Hematopoietic multipotent progenitor cell (in vitro differentiated cells): Measurements from ENCODE around the gene AACS. TPM values are rescaled to one million over a fixed set of nuclear protein-coding genes. Genes with fewer than 3 reads are reported as not detected.
"Not testable (repeated sequence)": the region's sequence is repeated elsewhere in the genome, so short reads cannot be mapped to it uniquely, and the experiment has no call there.

Experiments used
- DNase-seq, 3 donors: peaks; one replicate each; pipeline ENCODE4 v3.0.0-alpha.2; 2011 to 2015; ENCODE audit warnings: low read depth in 2 of 3, low spot score in 2 of 3
- total RNA-seq: library from RNA; depleted of rRNA; stranded (reverse); fragments of >200 nt; gene quantifications from one replicate; pipeline ENCODE4 v1.2.3, GENCODE V29; 2012

AACS gene
- total RNA-seq, 1 donor = 16.7 TPM

DNA sequence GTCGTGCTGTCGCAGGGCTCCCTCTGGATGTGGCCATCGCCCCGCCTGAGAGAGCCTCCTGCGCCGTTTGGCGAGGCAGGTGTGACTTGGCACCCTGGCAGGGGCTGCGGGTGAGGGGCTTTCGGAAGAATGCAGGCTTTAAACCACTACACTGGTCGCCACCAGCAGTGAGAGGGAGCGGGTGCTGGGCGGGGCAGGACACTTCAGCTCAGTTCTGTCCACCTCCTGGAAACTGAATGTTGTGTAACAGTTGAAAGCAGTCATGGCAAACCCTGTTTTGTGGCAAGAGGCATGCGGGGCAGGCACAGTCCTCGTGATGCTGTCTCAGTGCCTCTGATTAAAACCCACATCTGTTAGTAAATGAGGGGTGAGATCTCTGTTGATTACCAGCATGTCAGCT is 55.9 kb downstream of the AACS start:
- no peak for DNase-seq

DNA sequence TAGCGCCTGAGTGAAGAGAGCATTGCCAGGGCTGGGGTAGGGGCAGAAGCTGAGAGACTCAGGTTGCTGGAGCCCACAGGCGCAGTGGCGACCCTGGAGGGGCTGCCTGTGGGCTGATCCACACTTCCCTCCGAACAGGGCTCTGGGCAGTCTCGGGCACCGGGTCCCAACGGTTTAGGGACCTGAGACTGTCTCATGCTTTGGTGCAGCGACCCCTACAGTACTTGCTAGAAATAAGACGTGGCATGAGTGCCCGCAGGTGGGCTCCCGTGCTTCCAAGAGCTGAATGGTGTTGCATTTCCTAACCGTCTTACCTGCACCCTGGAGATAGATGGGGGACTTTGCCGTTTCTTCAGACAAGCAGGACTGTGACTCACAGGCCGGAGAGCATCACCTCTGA is 57.4 kb downstream of the AACS start:
- no peak for DNase-seq

DNA sequence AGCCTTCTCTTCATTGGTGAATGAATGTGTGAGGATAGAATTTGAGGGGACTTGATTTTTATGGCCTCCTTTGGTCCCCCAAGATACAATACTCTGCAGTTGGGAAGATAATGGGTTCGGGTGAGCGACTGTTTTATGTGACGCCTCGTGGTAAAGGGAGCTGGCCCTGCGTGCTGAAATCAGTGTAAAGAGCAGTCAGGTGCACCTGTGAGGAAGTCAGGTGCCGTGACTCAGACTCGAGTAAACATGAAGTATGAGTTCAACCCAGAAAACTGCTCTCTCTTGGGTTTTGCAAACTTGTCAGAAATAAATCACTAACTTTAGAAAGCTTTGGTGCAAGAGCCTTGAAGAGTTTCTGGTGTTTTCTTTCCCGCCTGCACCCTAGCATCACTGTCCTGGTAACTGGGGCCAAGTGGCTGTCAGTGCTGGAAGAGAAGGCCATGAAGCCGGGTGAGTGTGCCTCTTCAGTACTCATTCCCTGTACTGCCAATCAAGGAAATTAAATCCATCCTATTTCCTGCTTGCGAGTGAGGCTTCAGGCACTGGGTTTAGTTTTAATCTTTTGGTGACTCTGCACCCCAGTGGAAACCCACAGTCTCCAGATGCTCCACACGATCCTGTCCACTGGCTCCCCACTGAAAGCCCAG is 59.2 kb downstream of the AACS start:
- DNase-seq = no peak

DNA sequence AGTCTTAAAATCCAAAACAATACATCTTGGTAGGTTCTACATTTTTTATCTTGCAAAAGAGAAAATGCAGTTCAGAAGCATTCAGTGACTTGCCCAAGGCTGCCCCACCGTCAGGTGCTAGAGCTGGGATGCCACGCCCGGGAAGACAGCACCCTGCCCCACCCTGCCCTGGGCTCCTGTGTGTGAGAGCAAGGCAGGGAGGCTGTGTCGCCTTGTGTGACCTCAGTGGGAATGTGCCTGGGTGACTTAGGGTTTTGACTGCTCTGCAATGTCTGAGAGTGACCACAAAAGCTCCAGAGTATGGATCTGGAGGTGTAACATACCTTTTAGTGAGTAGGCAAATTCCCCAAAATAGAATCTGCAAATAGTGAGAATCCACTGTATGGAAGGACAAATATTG is 60.0 kb downstream of the AACS start:
- DNase-seq = no peak

DNA sequence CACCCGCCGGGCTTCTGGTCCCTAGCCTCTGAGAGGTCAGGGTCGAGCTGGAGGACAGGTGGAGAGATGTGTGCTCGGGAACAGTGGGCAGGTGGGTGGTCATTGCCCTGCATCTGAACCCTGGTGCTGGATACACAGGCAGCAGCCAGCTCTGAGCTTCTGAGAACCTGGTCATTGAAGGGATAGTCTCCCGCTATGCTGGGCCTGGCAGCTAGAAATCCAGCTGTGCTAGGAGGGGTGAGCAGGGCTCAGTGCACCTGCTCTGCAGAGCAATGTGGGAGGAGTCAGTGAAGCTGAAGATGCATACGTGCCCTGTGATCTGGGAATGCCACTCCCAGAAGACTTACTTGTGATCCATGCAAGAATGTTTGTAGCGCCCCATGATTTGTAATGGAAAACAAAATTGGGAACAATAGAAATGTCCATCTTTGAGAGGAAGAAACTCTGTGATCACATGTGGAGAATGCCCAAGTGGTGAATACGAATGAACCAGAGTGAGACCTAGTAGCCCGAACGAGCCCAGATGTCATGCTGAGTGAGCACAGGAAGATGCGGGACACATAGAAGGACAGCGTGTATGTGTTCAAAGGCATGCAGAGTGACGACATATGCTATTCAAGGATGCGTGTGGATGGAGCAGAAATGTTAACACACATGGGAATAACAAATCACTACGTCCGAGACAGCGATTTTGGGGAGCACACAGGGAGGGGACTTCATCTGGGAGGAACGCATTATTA is 63.4 kb downstream of the AACS start:
- DNase-seq = no peak

DNA sequence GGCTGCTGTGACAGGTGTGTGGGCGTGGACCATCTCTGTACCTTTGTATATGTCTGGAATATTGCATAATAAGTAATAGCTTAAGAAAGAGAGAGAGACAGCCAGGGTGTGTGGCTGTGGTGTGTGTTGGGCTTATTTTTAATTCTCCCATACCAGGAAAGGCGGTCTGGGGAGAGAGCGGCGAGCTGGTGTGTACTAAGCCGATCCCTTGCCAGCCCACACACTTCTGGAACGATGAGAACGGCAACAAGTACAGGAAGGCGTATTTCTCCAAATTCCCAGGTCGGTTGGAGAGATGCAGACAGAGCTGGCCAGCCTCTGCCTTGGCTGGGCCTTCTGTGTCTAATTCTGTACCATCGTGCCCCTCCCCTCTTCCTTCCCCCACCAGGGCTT is 63.9 kb downstream of the AACS start:
- no peak for DNase-seq

DNA sequence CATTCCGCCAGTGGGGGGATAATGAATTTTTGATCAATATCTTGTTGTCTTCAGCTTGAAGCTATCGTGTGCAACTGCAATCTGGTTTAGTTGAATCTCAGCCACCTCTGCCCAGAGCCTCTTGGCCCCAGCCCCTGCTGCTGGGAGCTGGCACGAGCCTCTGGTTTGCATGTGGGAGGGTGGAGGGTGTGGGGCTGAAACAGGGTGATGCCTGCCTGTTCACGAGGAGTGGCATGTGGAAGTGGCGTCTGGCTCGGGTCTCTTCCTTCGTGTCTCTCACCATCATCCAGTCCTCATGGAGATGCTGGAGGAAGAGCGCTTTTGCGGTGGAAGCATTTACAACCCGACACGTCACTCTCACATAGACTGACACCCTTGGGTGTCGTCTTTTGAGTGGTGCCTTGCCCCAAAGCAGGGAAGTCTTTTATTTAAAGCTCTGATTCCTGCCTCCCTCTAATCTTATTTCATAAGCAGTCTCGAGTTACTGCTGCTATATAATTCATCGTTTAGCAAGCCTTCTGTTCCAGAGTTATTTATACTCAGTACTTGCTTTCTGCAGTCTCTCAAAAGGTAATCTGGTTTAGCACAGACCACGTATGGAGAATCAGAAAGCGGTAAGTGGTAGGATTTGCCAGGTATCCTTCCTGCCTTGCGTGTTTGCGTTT is 64.5 kb downstream of the AACS start:
- DNase-seq = no peak

DNA sequence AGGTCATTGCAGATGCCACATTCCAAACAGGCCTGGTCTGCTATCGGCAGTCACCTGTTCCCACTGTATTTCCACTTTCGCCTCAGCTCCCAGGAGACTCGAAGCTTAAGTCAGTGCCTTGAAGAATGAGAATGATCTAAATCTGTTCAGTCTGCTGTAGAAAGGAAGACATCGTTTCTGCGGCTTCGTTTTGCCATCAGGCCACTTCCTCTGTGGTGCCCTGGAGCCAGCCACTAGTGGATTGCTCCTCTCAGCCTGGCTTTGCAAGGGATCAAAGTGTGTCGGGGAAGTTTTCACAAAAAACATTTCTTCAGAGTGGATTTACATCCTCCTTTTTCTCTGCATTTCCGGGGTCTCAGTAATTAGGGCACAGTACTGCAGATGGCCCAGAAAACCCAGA is 66.7 kb downstream of the AACS start:
- no peak for DNase-seq

DNA sequence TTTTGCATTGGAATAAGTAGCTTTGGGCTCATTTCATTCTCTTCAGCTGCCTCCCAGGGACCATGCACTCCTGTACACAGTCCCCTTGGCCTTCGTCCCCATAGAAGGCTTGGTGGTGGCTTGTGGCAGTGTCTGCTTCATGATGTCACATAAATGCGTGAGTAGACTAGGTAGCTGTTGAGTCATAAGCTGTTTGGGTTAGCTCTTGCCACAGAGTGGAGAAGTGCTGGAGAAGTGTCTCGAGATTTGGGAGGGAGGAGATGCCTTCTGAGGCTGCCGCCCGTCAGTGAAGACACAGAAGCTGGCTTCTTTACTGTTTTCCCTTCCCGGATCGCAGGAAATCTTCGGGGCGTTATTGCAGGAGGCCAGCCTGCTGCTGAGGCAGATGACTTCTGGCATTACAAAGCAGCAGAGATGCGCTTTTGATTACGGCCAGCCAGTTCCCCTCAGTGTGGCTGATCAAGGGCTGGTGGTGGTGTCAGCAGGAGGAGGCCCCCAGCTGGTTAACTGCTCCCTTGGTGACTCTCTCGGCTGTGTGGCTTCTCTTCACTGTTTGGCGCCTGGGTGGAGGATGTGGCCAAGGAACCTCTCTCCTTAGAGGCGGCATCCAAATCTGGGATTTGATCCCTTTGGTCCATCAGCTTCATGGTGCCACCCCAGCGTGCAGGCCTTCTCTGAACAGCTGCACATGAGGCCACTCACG is 67.6 kb downstream of the AACS start:
- DNase-seq = no peak

DNA sequence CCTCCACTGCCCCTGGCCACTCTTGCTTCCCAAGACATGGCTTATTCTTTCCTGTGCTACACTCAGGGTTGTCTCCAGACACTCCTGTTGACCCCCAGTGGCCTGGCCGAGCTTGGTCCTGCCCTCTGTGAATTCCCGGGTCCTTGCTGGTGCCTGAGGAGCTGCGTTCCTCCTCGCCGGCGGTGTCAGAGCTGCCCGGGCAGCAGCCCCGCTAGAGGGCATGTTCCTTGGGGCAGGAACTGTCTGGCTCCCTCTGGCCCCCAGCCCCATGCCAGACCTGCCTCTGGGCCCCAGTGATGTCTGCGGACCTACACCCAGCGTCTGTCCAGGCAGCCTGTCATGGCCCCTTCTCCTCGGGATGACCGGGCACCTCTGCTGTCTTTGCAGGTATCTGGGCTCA is 68.4 kb downstream of the AACS start:
- no peak for DNase-seq

DNA sequence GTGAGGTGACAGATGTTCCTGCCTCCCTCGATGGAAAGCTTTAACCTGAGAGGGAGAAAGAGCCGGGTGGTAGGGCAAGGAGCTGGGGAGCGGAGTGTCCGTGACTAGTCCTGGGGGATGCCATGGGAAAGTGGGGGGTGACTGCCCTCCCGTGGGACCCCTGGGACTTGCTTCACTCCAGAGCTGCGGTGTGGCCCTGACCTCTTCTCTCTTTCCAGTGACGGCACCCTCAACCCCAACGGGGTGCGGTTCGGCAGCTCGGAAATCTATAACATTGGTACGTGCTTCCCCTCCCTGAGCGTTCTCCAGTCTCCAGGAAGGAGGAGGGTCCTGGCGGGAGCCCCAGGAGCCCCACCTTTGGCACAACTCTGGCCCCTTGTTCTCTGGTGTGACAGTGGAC is 69.3 kb downstream of the AACS start:
- no peak for DNase-seq

DNA sequence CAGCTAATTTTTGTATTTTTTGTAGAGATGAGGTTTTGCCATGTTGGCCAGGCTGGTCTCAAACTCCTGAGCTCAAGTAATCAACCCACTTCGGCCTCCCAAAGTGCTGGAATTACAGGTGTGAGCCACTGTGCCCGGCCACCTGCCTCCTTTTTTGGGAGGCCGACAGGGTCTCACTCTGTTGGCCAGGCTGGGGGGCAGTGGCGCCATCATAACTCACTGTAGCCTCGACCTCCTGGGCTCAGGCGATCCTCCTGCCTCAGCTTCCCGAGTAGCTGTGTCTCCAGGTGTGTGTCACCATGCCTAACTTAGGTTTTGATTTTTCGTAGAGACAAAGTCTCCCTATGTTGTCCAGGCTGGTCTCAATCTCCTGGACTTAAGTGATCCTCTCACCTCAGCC is 70.7 kb downstream of the AACS start:
- no peak for DNase-seq

DNA sequence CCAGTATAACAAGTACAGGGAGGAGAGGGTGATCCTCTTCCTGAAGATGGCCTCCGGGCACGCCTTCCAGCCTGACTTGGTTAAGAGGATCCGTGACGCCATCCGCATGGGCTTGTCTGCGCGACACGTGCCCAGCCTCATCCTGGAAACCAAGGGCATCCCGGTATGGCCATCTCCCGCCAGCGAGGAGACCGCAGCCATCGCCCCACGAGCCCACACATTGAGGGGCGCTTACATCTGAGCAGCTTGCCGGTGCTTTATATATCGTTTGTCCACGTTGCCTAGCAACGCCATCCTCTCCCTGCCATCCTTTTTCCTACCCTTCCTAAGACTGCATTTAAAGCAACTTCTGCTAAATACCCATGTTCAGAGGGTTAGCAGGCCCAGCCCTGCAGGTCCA is 71.5 kb downstream of the AACS start:
- no peak for DNase-seq

DNA sequence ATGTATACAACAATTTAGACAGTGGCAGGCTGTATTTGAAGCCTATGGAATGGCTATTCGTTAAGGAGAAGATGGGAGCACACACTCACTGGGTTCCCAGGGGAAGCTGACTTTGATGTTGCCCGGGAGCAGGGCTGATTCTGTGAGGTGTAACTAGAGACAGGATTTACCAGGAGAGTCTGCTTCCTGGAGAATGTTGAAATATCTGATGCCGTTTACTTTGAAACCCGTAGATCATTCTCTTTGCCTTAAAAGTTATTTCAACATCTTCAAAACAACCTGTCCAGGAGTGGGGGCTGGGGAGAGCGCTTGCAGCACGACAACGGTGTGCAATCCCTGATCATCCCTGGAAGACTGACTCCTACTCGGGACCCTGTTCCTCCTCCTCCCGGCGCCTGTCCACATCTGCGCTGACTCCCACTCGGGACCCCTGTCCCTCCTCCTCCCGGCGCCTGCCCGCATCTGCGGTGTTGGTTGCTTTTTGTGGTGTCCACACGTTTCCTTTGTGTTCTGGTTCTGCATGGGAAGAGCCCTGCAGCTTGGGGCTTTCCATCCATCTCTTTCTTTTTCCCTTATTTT is 72.6 kb downstream of the AACS start:
- no peak for DNase-seq

DNA sequence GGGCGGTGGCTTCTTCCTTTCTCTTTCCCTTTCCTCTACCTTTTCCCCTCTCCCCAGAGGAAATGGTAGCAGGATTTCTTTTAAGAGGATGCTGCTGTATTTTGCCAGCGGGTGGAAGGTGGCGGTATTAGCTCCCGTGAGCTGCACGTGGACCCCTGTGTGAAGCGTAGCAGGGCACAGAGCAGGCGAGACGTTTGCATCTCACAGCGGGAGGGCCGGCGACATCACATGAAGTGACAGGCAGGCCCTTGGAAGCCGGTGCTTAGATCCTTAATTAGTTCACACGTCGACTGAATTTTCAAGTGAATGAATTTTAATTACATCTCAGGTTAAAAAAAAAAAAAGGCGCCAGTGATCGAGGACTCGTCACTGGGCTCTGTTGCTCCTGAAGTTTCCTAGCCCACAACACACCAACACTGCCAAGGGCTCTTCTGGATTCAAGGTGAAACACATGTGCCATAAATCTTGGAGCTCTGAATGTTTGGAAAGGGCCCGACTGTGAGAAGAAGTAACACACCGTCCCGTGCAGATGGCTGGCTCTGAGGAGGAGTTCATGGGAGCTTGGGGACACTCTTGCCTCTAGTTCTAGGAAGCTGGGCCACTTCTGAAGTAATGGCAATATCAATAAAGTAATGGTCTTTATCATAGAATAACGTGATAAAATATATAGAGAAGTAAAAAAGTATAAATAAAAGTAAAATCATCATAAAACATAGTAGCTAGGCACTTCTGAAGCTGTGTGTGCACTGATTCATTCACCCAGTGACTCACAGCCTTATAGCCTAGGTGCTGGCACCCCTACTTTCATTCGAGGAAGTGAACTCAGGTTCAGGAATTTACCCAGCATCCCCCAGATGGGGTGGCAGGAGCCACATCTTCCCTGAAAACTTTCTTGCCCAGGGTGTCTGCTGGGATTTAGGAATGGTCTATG is 75.3 kb downstream of the AACS start:
- no peak for DNase-seq

DNA sequence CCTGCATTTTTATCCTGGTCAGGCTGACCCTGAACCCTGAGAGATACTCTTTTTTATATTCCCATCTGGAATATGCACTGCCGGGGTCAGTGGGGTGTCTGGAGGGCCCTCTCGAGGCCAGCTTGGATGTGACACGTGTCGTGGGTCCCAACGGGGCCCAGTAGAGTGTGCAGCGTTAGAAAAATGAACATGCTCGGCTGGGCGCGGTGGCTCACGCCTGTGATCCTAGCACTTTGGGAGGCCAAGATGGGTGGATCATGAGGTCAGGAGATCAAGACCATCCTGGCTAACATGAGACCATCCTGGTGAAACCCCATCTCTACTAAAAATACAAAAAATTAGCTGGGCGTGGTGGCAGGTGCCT is 76.0 kb downstream of the AACS start:
- not testable (repeated sequence) for DNase-seq

DNA sequence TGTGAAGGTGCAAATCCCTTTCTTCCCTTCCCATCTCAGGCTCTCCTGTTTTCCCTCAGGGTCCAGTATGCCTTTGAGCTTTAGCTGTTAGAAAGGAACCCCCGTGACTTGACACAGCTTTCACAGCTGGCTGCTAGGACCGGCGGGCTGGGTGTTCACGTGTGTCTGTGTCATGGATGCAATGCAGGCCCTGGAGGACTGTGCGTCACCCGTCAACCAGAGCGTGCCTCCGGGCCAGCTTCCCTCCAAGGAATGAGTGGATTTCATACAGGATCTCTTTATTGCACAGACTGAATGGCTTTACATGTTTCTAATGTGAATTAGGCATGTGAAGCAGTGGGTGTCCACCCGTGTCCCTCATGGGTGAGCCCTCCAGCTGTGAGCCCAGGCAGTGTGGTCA is 77.4 kb downstream of the AACS start:
- no peak for DNase-seq

DNA sequence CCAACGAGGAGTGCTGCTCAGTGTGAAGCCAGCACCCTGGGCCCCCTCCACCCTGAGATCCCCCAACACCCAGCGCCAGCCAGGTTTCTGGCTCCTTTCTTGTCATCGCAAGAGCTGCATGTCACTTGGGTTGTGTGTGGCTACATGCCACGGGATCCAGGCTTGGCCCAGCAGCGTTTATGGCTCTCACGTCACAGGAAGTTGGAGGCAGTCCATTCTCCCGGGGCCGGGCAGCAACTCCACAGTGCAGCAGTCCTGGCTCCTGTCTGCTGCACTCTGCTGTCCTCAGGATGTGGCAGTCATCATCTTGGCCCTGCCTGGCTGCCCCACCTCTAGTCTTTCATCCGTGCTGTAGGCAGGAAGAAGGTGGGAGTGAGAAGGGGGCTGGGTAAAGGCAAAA is 78.3 kb downstream of the AACS start:
- DNase-seq = no peak

DNA sequence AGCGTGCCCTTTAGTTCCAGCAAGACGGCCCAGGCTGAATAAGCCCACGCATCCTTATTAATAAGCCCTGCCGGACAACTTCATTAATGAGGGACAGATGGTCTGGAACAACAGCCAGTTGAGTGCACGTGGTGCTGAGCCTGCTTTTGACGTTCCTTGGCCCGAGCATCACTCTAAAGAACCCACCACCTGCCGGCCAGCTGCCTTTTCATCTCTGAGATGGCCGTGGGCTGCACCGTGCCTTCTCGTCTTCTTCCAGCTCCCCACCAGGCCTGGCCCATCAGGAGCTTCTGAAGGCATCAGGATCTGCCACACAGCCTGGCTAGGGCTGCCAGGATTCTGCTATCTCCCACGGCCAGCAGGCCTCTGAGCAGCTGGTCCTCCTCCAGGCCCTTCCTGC is 80.0 kb downstream of the AACS start:
- no peak for DNase-seq

DNA sequence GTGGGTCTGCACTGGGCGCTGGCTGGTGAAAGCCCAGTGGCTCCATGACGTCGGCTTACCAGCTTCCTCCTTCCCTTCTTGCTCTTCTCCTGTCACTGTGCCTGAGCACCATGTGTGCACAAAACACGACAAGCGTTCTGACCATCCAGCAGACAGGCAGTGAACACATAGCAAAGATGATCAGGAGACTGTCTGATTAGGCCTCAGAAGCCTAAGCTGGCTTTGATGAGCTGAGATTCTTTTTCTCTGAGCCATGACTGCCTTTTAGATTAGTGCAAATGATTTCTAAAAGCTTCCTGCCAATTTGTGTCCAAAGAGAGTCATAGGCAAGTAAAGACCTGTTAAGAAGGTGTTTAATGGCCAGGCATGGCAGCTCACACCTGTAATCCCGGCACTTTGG is 83.1 kb downstream of the AACS start:
- DNase-seq = no peak
